Natural killer cell treated with Interleukin-12 subunit alpha and Interleukin-12 subunit beta and Interleukin-15 and Interleukin-18, amount 100 ng/mL, for 72 hours (primary cell): ENCODE data around the gene CARD19. TPM values are rescaled to one million over a fixed set of nuclear protein-coding genes. Genes with fewer than 3 reads are reported as not detected.
"Not testable (repeated sequence)": the region's sequence is repeated elsewhere in the genome, so short reads cannot be mapped to it uniquely, and the experiment has no call there.

ENCODE experiments used
- ATAC-seq, 2 donors: fragments of 150-1000 bp; cut with Tn5 transposase in 1 of 2; sonication (Bioruptor Pico), chemical (Tn5 transposase) in 1 of 2; 2 replicates each; pipeline ENCODE4 v1.10.0; 2021
- DNase-seq: peaks from one replicate; pipeline ENCODE4 v3.0.0; 2022; ENCODE audit warnings: low spot score
- H3K27ac Mint-ChIP-seq, 2 donors: 1 replicate in 1 of 2; 2 replicates in 1 of 2; pipeline ENCODE4 v1.8.0; 2022; ENCODE audit warnings: mixed read lengths in 2 of 2, mild to moderate bottlenecking in 1 of 2, moderate library complexity in 1 of 2
- H3K27me3 Mint-ChIP-seq, 2 donors: 1 replicate in 1 of 2; 2 replicates in 1 of 2; pipeline ENCODE4 v1.8.0; 2022; ENCODE audit warnings: mixed read lengths in 2 of 2
- H3K36me3 Mint-ChIP-seq: one replicate; pipeline ENCODE4 v1.8.0; 2022; ENCODE audit warnings: mixed read lengths
- H3K4me1 Mint-ChIP-seq, 2 donors: 1 replicate in 1 of 2; 2 replicates in 1 of 2; pipeline ENCODE4 v1.8.0; 2022; ENCODE audit warnings: low read depth in 2 of 2, mixed read lengths in 2 of 2, mild to moderate bottlenecking in 1 of 2
- H3K4me3 Mint-ChIP-seq: one replicate; pipeline ENCODE4 v1.8.0; 2022; ENCODE audit warnings: mixed read lengths
- H3K9me3 Mint-ChIP-seq: 2 replicates; pipeline ENCODE4 v1.8.0; 2022; ENCODE audit warnings: mixed read lengths
- total RNA-seq, 2 donors: library from RNA; stranded (reverse); gene quantifications; one replicate each; pipeline ENCODE4 v1.2.3, GENCODE V29; 2022

The CARD19 gene
- total RNA-seq, 2 donors from 2014 or later: 21.7 to 23.4 TPM

DNA sequence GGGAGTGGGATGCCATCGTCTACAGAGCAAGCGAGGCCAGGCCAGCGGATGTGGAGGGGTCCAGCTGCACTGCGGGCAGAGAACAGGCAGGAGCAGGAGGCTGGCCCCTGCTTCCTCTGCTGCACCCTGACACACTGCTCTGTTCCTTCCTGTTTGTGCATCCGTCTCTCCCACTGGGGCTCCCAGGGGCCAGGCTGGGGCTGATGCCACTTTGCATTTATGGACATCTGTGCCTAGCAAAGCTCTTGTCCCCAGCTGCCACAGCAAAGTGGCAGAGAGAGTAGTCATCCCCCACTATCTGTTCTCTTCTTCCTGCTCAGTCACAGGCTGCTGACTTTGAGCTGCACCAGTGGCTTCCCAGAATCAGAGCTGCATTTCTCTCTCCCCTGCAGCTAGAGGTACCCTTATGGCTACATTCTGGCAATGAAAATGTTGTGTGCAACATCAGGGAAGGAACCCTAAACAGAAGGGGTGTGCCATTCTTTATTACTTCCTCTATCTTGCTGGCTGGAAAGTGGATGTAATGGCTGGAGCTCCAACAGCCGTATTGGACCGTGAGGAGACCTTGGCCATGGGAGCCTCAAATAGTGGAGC, 42.3 kb downstream of the CARD19 start:
- no peak for ATAC-seq
- H3K4me3 Mint-ChIP-seq: no peak overlapping the region

DNA sequence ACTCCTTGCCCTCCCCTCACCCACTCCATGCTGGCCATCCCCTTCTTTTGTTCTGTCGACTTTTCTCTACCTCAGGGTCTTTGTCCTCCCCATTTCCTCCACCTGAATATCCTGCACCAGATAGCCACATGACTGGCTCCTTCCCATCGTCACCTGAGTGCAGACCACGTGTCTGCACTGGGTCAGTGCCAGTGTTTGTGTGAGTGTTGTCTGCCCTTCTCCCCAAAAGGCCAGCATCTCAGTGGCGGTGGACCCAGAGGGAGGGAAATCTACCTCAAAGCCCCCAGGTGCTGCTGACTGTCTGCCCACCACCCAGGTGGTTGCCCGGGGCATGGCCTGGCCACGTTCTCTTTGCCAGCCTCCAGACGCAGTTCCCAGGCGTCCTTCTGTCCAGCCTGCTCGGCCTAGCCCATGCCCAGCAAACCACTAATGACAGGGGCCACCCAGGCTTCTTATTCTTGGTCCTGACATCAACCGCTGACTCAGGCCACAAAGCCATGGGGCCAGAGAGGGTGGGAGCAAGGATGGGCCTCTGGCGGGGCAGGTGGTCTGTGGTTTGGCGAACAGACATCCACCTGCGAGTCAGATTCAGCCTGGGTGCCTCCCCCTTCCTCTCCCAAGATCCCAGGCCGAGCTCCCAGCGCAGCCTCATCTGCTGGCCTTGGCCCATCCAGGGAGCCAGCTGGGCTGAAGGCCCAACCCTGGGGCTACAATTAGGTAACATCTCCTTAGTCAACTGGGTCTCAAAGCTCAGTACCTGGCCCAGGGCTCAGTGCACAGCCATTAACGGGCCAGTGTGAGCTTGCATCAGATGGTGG, 43.6 kb downstream of the CARD19 start:
- DNase-seq (no peak), ATAC-seq (no peak)
- Mint-ChIP-seq H3K4me1 (peaks cover 11 to 33% of the 10 kb centered on the region in 2 donors), H3K9me3 (no peaks in the 10 kb centered on the region), H3K36me3 (no peaks in the 10 kb centered on the region), H3K27me3 (peaks cover 0 to 3% of the 10 kb centered on the region in 2 donors), H3K27ac (peak overlapping the region in 1 of 2 donors; percentile 54), H3K4me3 (no peak overlapping the region)

More for the DNA sequence above, 42.3 kb downstream of the CARD19 start:
- no peaks in the 10 kb centered on the region for H3K36me3 Mint-ChIP-seq
- DNase-seq: no peak
- no peaks in the 10 kb centered on the region for H3K9me3 Mint-ChIP-seq
- H3K4me1 Mint-ChIP-seq: peaks cover 8 to 24% of the 10 kb centered on the region in 2 donors
- no peak overlapping the region for H3K27ac Mint-ChIP-seq
- H3K27me3 Mint-ChIP-seq: peaks cover 0 to 3% of the 10 kb centered on the region in 2 donors

- peaks cover 10 to 35% of the 10 kb centered on the region in 2 donors for H3K4me1 Mint-ChIP-seq
- H3K36me3 Mint-ChIP-seq: peaks cover 7% of the 10 kb centered on the region
- ATAC-seq (no peak), DNase-seq (no peak)
- H3K9me3 Mint-ChIP-seq: peaks cover 3% of the 10 kb centered on the region
- H3K27me3 Mint-ChIP-seq: peaks cover 0 to 3% of the 10 kb centered on the region in 2 donors
- H3K4me3 Mint-ChIP-seq: no peak overlapping the region
- H3K27ac Mint-ChIP-seq: no peak overlapping the region
Measured at GRCh38 chr9:93141771-93142483, 45.9 kb downstream of the CARD19 start.

- no peak for DNase-seq
- Mint-ChIP-seq H3K4me1 (peaks cover 11 to 27% of the 10 kb centered on the region in 2 donors), H3K36me3 (peaks cover 8% of the 10 kb centered on the region), H3K9me3 (peaks cover 4% of the 10 kb centered on the region), H3K27ac (peak overlapping the region in 1 of 2 donors; percentile 34), H3K4me3 (no peak overlapping the region), H3K27me3 (peaks cover 0 to 3% of the 10 kb centered on the region in 2 donors)
- ATAC-seq: peak; percentile 33 to 46
Measured at GRCh38 chr9:93143830-93144530, 48.0 kb downstream of the CARD19 start.

DNA sequence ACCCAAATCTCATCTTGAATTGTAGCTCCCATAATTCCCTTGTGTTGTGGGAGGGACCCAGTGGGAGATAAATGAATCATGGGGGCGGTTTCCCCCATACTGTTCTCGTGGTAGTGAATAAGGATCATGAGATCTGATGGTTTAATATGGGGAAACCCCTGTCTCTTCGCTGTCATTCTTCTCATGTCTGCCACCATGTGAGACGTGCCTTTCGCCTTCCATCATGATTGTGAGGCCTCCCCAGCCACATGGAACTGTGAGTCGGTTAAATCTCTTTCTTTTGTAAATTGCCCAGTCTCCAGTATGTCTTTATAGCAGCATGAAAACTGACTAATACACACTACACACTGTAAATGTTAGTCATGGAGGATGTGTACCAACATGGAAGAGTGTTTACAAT, 50.7 kb downstream of the CARD19 start:
- DNase-seq, H3K36me3 Mint-ChIP-seq, ATAC-seq, H3K27ac Mint-ChIP-seq, H3K4me3 Mint-ChIP-seq, H3K27me3 Mint-ChIP-seq, H3K9me3 Mint-ChIP-seq: not testable (repeated sequence)
- peaks cover 23 to 32% of the 10 kb centered on the region in 2 donors for H3K4me1 Mint-ChIP-seq

- H3K27ac Mint-ChIP-seq: no peak overlapping the region
- no peak overlapping the region for H3K4me3 Mint-ChIP-seq
- peaks cover 8% of the 10 kb centered on the region for H3K36me3 Mint-ChIP-seq
- H3K27me3 Mint-ChIP-seq: no peaks in the 10 kb centered on the region
- ATAC-seq: no peak
- H3K4me1 Mint-ChIP-seq: peaks cover 23 to 32% of the 10 kb centered on the region in 2 donors
- peaks cover 4% of the 10 kb centered on the region for H3K9me3 Mint-ChIP-seq
- DNase-seq: no peak
Measured at GRCh38 chr9:93147632-93148031, 51.6 kb downstream of the CARD19 start.

DNA sequence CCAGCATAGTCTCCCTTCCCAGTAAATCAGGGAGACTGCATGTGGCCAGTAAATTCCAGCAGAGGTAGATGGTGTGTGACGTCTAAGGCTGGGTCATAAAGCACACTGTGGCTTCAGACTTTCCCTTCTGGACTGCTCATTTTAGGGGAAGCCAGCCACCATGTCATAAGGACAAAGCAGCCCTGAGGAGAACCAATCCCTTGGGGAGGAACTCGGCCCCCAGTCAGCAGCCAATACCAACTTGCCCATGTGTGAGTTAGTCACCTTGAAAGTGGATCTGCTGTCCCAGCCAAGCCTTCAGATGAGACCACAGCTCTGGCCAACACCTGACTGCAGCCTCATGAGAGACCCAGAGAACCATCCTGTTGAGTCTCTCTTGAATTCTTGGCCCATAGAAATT, 52.7 kb downstream of the CARD19 start:
- Mint-ChIP-seq H3K4me1 (peaks cover 23 to 26% of the 10 kb centered on the region in 2 donors), H3K27me3 (no peaks in the 10 kb centered on the region), H3K36me3 (peaks cover 8% of the 10 kb centered on the region), H3K4me3 (no peak overlapping the region), H3K9me3 (peaks cover 4% of the 10 kb centered on the region), H3K27ac (peak overlapping the region in 1 of 2 donors; percentile 60)
- ATAC-seq (peak; percentile 35 to 60), DNase-seq (no peak)

DNA sequence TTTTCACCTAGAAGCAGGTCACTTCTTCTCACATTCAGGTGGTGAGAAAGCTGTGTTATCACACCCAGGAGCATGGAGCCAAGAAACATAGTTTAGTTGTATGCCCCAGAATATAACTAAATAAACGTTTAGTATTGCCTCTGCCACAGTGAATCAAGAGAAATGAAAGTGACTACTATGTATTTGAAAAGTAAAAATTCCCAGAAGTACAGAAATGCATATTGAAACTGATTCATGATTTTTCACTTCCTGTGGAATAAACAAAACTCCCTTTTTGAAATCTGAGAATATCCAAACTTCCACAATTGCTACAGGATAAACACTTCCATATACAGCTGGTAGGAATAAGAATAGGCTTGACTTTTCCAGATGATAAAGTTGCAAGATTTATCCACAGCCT, 53.3 kb downstream of the CARD19 start:
- ATAC-seq (peak in 1 of 2 donors; percentile 30), DNase-seq (no peak)
- Mint-ChIP-seq H3K27me3 (no peaks in the 10 kb centered on the region), H3K4me1 (peaks cover 19 to 22% of the 10 kb centered on the region in 2 donors), H3K36me3 (peaks cover 8% of the 10 kb centered on the region), H3K27ac (peak overlapping the region in 1 of 2 donors; percentile 60), H3K9me3 (peaks cover 4% of the 10 kb centered on the region), H3K4me3 (peak overlapping the region; percentile 47)

GRCh38 chr9:93151097-93151784, 55.2 kb downstream of the CARD19 start:
- ATAC-seq: no peak
- Mint-ChIP-seq H3K27ac (peak overlapping the region in 1 of 2 donors; percentile 79), H3K4me1 (peaks cover 21 to 27% of the 10 kb centered on the region in 2 donors)

DNA sequence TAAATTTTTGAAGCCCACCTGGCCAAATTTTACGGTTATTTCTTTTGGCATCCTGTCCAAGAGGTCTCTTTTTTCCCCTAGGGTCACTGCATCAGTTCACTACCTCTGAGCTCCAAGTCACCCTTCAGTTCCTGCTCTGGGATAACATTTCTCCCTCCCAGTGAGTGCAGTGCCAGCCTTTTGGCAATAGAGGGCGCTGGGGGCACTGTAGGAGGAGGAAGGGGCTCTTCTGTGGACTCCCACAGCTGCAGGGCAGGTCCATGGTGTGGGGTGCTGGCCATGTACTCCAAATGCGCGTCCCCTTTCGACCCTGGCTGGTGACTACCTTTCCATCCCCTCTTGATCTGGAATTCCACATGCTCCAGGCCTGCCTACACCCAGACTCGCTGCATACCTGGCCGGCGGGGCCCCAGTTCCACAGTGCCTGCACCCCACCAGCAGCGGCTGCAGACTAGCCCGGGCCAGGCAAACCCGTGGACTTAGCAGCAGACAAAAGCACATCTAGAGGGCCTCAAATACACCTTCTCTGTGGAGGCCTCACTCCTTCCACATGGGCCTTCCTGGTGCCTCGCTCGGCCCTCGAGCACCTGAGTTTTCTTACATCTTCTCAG, 58.4 kb downstream of the CARD19 start:
- Mint-ChIP-seq H3K4me3 (no peak overlapping the region), H3K9me3 (no peaks in the 10 kb centered on the region), H3K4me1 (peaks cover 15 to 25% of the 10 kb centered on the region in 2 donors), H3K27ac (no peak overlapping the region), H3K36me3 (no peaks in the 10 kb centered on the region), H3K27me3 (peaks cover 0 to under 1% of the 10 kb centered on the region in 2 donors)
- ATAC-seq (no peak), DNase-seq (no peak)

More at GRCh38 chr9:93151097-93151784, 55.2 kb downstream of the CARD19 start:
- Mint-ChIP-seq H3K9me3 (peaks cover 4% of the 10 kb centered on the region), H3K4me3 (no peak overlapping the region), H3K36me3 (peaks cover 8% of the 10 kb centered on the region), H3K27me3 (no peaks in the 10 kb centered on the region)
- DNase-seq: no peak

DNA sequence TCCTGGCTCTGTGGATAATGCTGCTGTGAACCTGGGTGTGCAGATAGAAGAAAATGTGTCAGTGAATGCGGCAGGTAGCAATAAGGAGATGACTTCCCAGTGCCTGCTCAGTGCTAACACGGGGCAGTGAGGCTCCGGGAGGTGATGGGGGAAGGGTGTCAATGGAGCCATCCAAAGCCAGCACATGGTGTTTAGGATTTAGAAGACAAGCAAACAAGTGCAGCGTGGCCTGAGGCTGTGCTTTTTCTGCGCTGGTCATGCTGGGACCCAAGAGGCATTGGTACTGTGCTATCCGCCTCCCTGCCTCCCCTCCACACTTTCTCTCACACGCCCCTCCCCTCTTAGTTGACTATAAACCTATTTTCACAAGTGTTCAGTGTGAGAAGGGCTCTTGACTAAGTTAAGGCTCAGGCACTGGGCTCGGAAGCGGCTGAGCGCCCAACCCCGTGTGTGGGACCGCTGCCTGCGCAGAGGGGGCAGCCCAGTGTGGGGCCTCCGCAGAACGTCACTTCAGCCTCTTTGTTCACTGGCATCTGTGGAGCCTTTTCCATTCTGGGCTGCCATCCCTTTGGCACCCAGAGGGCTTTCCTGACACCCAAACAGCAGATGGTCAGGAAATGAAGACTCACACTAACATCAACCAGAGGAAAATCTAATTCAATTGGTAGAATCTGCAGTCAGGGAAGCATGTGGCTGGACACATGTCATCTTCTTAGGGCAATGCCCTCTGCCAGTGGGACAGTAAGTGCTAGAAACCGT, 59.9 kb downstream of the CARD19 start:
- no peaks in the 10 kb centered on the region for H3K9me3 Mint-ChIP-seq
- peaks cover 0 to 3% of the 10 kb centered on the region in 2 donors for H3K27me3 Mint-ChIP-seq
- no peaks in the 10 kb centered on the region for H3K36me3 Mint-ChIP-seq
- ATAC-seq (peak in 1 of 2 donors; percentile 36), DNase-seq (no peak)
- peak overlapping the region; percentile 59 to 77 for H3K27ac Mint-ChIP-seq
- no peak overlapping the region for H3K4me3 Mint-ChIP-seq
- peaks cover 17 to 22% of the 10 kb centered on the region in 2 donors for H3K4me1 Mint-ChIP-seq

GRCh38 chr9:93156475-93157008, 60.5 kb downstream of the CARD19 start:
- DNase-seq (no peak), ATAC-seq (peak; percentile 82 to 94)
- Mint-ChIP-seq H3K4me1 (peaks cover 17 to 22% of the 10 kb centered on the region in 2 donors), H3K27me3 (peaks cover 0 to 3% of the 10 kb centered on the region in 2 donors), H3K9me3 (no peaks in the 10 kb centered on the region), H3K27ac (peak overlapping the region; percentile 59 to 77), H3K36me3 (no peaks in the 10 kb centered on the region), H3K4me3 (no peak overlapping the region)
